ENCODE results near the gene JARID2. TPM values are rescaled to one million over a fixed set of nuclear protein-coding genes. Genes with fewer than 3 reads are reported as not detected.

Gene JARID2
- total and polyA plus RNA-seq, 4 donors, result 1.4 to 12.3 (median 3.4) TPM

- no peaks in the 10 kb centered on the region for H3K9me3 ChIP-seq (ENCODE audit: control insufficient read depth in 4 of 4, low read length in 3 of 4)
- H3K36me3 ChIP-seq (ENCODE audit: control insufficient read depth in 4 of 4, insufficient read depth in 3 of 4, low read depth in 1 of 4, low read length in 3 of 4), result no peaks in the 10 kb centered on the region
- 91% methylated on average over 7 of the region's 7 CpGs for WGBS
- no peaks in the 10 kb centered on the region for H3K27me3 ChIP-seq (ENCODE audit: control insufficient read depth in 4 of 4, insufficient read depth in 4 of 4, low read length in 3 of 4)
- no peak for DNase-seq (ENCODE audit: low spot score)
- TF ChIP-seq REST (IDR thresholded peaks at IDR 0.05) (no peak), CTCF (IDR thresholded peaks at IDR 0.05; ENCODE audit: low read depth, low read length, missing input control) (no peak), HNF4A (conservative IDR thresholded peaks at IDR 0.05) (no peak), MAX (IDR thresholded peaks at IDR 0.05) (no peak), YY1 (IDR thresholded peaks at IDR 0.05) (no peak), TAF1 (conservative IDR thresholded peaks at IDR 0.05) (no peak), NR2F2 (IDR thresholded peaks at IDR 0.05) (no peak), SP1 (IDR thresholded peaks at IDR 0.05) (no peak), RAD21 (IDR thresholded peaks at IDR 0.05) (no peak), EGR1 (IDR thresholded peaks at IDR 0.05; ENCODE audit: low read depth in 2 of 2) (no peak), ATF3 (IDR thresholded peaks at IDR 0.05) (no peak)
- H3K9ac ChIP-seq (ENCODE audit: low read depth in 1 of 2, low read length in 2 of 2), result no peak overlapping the region
- H3K4me1 ChIP-seq (ENCODE audit: control insufficient read depth in 4 of 4, insufficient read depth in 4 of 4, low read length in 3 of 4), result no peaks in the 10 kb centered on the region
- no peak overlapping the region for H3K4me3 ChIP-seq (ENCODE audit: low read depth in 1 of 3, low read length in 3 of 3)
- no peak overlapping the region for H3K27ac ChIP-seq (ENCODE audit: low read depth in 1 of 2, low read length in 2 of 2)
Measured at GRCh38 chr6:15232836-15233510, 12.9 kb upstream of the JARID2 start.

GRCh38 chr6:15234068-15234758 lies 11.7 kb upstream of the JARID2 start:
- Histone ChIP-seq H3K4me3 (ENCODE audit: low read depth in 1 of 3, low read length in 3 of 3) (no peak overlapping the region), H3K9ac (ENCODE audit: low read depth in 1 of 2, low read length in 2 of 2) (no peak overlapping the region), H3K9me3 (ENCODE audit: control insufficient read depth in 4 of 4, low read length in 3 of 4) (no peaks in the 10 kb centered on the region), H3K36me3 (ENCODE audit: control insufficient read depth in 4 of 4, insufficient read depth in 3 of 4, low read depth in 1 of 4, low read length in 3 of 4) (no peaks in the 10 kb centered on the region), H3K4me1 (ENCODE audit: control insufficient read depth in 4 of 4, insufficient read depth in 4 of 4, low read length in 3 of 4) (no peaks in the 10 kb centered on the region), H3K27me3 (ENCODE audit: control insufficient read depth in 4 of 4, insufficient read depth in 4 of 4, low read length in 3 of 4) (no peaks in the 10 kb centered on the region), H3K27ac (ENCODE audit: low read depth in 1 of 2, low read length in 2 of 2) (no peak overlapping the region)
- WGBS, result 97% methylated on average over 2 of the region's 2 CpGs
- TF ChIP-seq SP1 (IDR thresholded peaks at IDR 0.05), result no peak
- TF ChIP-seq JUND (IDR thresholded peaks at IDR 0.05), result no peak
- no peak for TF ChIP-seq ZBTB33 (IDR thresholded peaks at IDR 0.05)
- no peak for TF ChIP-seq HNF4A (conservative IDR thresholded peaks at IDR 0.05)
- no peak for TF ChIP-seq GABPA (IDR thresholded peaks at IDR 0.05 in 1 of 2, conservative IDR thresholded peaks at IDR 0.05 in 1 of 2)
- no peak for TF ChIP-seq FOXA2 (IDR thresholded peaks at IDR 0.05)
- TF ChIP-seq RXRA (IDR thresholded peaks at IDR 0.05), result no peak
- no peak for TF ChIP-seq CTCF (IDR thresholded peaks at IDR 0.05; ENCODE audit: low read depth, low read length, missing input control)
- no peak for TF ChIP-seq MAX (IDR thresholded peaks at IDR 0.05)
- no peak for TF ChIP-seq ATF3 (IDR thresholded peaks at IDR 0.05)
- no peak for DNase-seq (ENCODE audit: low spot score)

Measured in liver (tissue), 9 donors.